K562 (cell line): ENCODE data around the gene PCBP2. TPM values are rescaled to one million over a fixed set of nuclear protein-coding genes. Genes with fewer than 3 reads are reported as not detected.

Source experiments
- BDP1 ChIP-seq: IDR thresholded peaks from 3 replicates; pipeline ENCODE4 v1.6.1; 2011; ENCODE audit not compliant: insufficient read length, insufficient read depth
- CHD2 ChIP-seq: IDR thresholded peaks from 2 replicates; pipeline ENCODE4 v1.6.1; 2011; ENCODE audit warnings: low read depth, low read length
- CSDE1 ChIP-seq, 2 experiments: fragments of 450-650 bp; IDR thresholded peaks; 2 replicates each; pipeline ENCODE4 v1.6.1; 2016; ENCODE audit warnings: mild to moderate bottlenecking in 1 of 2
- ESRRA ChIP-seq: fragments of 450-650 bp; IDR thresholded peaks from 2 replicates; pipeline ENCODE4 v1.6.1; 2014; ENCODE audit warnings: low read depth, mild to moderate bottlenecking, moderate library complexity, borderline replicate concordance
- ETS2 ChIP-seq: IDR thresholded peaks from 2 replicates; pipeline ENCODE4 v1.6.1; 2016; ENCODE audit warnings: borderline replicate concordance, missing genetic modification characterization, mild to moderate bottlenecking, moderate library complexity, missing compliant biosample characterization; ENCODE audit not compliant: poor library complexity, severe bottlenecking
- FOXJ2 ChIP-seq: fragments of 200-800 bp; sonication (Bioruptor generic); IDR thresholded peaks from 2 replicates; pipeline ENCODE4 v1.6.1; 2016; ENCODE audit warnings: missing genetic modification characterization, missing compliant biosample characterization
- GABPB1 ChIP-seq: sonication (generic); formaldehyde crosslinking; IDR thresholded peaks from 2 replicates; pipeline ENCODE4 v1.8.0; 2022; ENCODE audit warnings: mild to moderate bottlenecking, missing genetic modification reagents
- HNRNPK ChIP-seq: fragments of 200-400 bp; formaldehyde crosslinking; IDR thresholded peaks from one replicate; pipeline ENCODE4 v1.6.1; 2018; ENCODE audit warnings: mild to moderate bottlenecking, low read depth, low read length; ENCODE audit not compliant: poor library complexity, severe bottlenecking
- JUNB ChIP-seq: fragments of 450-650 bp; formaldehyde crosslinking; conservative IDR thresholded peaks from 2 replicates; pipeline ENCODE4 v1.4.0; 2020; ENCODE audit warnings: mild to moderate bottlenecking
- KAT2B ChIP-seq: IDR thresholded peaks from one replicate; pipeline ENCODE4 v1.6.1; 2012; ENCODE audit warnings: low read depth, mild to moderate bottlenecking, control low read depth, inconsistent platforms, low read length, moderate library complexity
- KDM5B ChIP-seq: fragments of 200-600 bp; sonication (generic); IDR thresholded peaks from 2 replicates; pipeline ENCODE4 v1.6.1; 2012; ENCODE audit warnings: low read depth, mild to moderate bottlenecking, moderate library complexity, low read length, control low read depth, inconsistent platforms; ENCODE audit not compliant: insufficient replicate concordance
- LCOR ChIP-seq: sonication (generic); formaldehyde crosslinking; IDR thresholded peaks from 2 replicates; pipeline ENCODE4 v1.8.0; 2022; ENCODE audit warnings: mild to moderate bottlenecking, missing genetic modification reagents
- NR3C1 ChIP-seq: sonication (generic); formaldehyde crosslinking; IDR thresholded peaks from 2 replicates; pipeline ENCODE4 v1.8.1; 2022; ENCODE audit warnings: missing genetic modification reagents
- RBM15 ChIP-seq: fragments of 200-400 bp; formaldehyde crosslinking; IDR thresholded peaks from 2 replicates; pipeline ENCODE4 v1.6.1; 2018; ENCODE audit warnings: mild to moderate bottlenecking, low read length, moderate library complexity; ENCODE audit not compliant: insufficient read depth
- SMAD1 ChIP-seq: fragments of 150-350 bp; IDR thresholded peaks from 2 replicates; pipeline ENCODE4 v1.6.1; 2014; ENCODE audit warnings: low read length, low read depth; ENCODE audit not compliant: partially characterized antibody
- SPI1 ChIP-seq: IDR thresholded peaks from 2 replicates; pipeline ENCODE4 v1.6.1; 2011; ENCODE audit warnings: low read depth, low read length, control low read depth, borderline replicate concordance
- STAG1 ChIP-seq: sonication (generic); formaldehyde crosslinking; IDR thresholded peaks from 2 replicates; pipeline ENCODE4 v1.5.0; 2020; ENCODE audit warnings: missing genetic modification reagents, borderline replicate concordance
- TCFL5 ChIP-seq: fragments of 250-450 bp; sonication (Bioruptor Pico); conservative IDR thresholded peaks from 2 replicates; pipeline ENCODE4 v1.6.1; 2021; ENCODE audit warnings: mild to moderate bottlenecking, moderate library complexity, matching md5 sums
- TEAD4 ChIP-seq, 2 experiments: sonication (generic) in 1 of 2; formaldehyde crosslinking in 1 of 2; IDR thresholded peaks; 2 replicates each; pipeline versions ENCODE4 v1.6.1 to v1.8.0; 2012 to 2022; ENCODE audit warnings: borderline replicate concordance in 1 of 2, inconsistent platforms in 1 of 2, low read length in 1 of 2, mild to moderate bottlenecking in 1 of 2, missing genetic modification reagents in 1 of 2
- ZNF316 ChIP-seq: fragments of 450-650 bp; IDR thresholded peaks from 2 replicates; pipeline ENCODE4 v1.6.1; 2016
- ZNF583 ChIP-seq: fragments of 250-450 bp; sonication (Bioruptor Pico); IDR thresholded peaks from 2 replicates; pipeline ENCODE4 v1.4.0; 2020
- ZNF717 ChIP-seq: fragments of 250-450 bp; sonication (Bioruptor Pico); IDR thresholded peaks from 2 replicates; pipeline ENCODE4 v1.5.0; 2021
- polyA plus RNA-seq, 8 experiments: library from polyadenylated mRNA; depleted of rRNA in 4 of 8; stranded (reverse) in 5 of 8; unstranded in 3 of 8; fragments of >200 nt; fragmentation: Nextera tagmentation in 2 of 8; fragmentation: Illumina TruSeq in 1 of 8; extraction: Ambion mirVana in 2 of 8; extraction: Trizol in 1 of 8; gene quantifications; 2 replicates each; pipeline versions ENCODE4 v1.2.1 to v1.2.3, GENCODE V29; 2011 to 2014; ENCODE audit warnings: inconsistent platforms in 1 of 8, missing spikeins in 1 of 8
- total RNA-seq, 7 experiments: library from RNA; depleted of rRNA in 6 of 7; stranded (reverse); fragments of >200 nt in 6 of 7; fragmentation: Illumina TruSeq in 2 of 7; extraction: Trizol in 2 of 7; gene quantifications; 2 replicates each; pipeline versions ENCODE4 v1.2.1 to v1.2.3, GENCODE V29; 2011 to 2021; ENCODE audit warnings: low replicate concordance in 1 of 7
- TF ChIP-seq, protein P1 (sequence below), 2 experiments: fragments of 450-650 bp; IDR thresholded peaks; 2 replicates each; pipeline ENCODE4 v1.6.1; 2018; ENCODE audit warnings: mild to moderate bottlenecking in 2 of 2, low read depth in 1 of 2; ENCODE audit not compliant: partially characterized antibody in 2 of 2
- TF ChIP-seq, protein P2 (sequence below): sonication (generic); formaldehyde crosslinking; IDR thresholded peaks from 2 replicates; pipeline ENCODE4 v1.8.1; 2023; ENCODE audit warnings: mild to moderate bottlenecking, missing genetic modification reagents

The PCBP2 gene
- total and polyA plus RNA-seq, 9 of the 15 experiments (the other 6 are each of a cell fraction or from before 2014, with no cell fraction given): 137 to 831 (median 328) TPM

DNA sequence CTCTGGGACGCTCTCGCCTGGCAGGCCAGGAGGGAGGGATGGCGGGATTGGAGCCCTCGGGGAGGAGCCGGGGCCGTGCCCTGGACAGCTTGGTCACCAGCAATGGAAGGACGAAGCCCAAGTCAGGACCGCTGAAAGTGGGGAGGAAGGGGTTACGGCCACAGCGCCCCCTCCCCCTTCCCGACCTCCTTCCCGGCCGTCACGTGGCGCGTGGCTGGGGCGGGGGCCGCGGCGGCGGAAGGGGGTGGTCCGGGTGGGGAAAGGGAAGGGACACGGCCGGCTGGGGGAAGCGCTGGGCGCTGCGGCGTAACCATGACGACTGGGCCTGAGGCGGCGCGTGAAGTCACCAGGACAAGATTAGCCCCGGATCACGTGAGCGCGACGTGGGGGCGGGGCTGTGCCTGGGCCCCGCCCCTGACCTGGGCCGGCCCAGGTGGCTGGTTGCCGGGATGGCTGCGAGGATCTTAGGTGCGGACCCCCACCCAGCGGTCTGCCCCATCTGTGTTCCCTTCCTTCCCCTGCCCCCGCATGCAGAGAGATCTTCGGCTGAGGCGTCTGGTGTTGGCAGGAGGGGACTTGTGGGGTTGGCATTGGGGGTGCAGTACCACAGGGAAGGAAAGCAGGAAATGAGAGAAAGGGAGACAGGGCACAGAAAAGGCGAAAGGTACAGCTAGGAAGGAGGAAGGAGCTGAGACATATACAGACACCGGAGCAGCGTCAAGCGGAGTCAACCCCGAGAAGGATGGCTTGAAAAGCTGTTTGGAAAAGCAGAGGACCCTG, 41.1 kb downstream of the PCBP2 start (continued):
- TF ChIP-seq, protein P1, sequence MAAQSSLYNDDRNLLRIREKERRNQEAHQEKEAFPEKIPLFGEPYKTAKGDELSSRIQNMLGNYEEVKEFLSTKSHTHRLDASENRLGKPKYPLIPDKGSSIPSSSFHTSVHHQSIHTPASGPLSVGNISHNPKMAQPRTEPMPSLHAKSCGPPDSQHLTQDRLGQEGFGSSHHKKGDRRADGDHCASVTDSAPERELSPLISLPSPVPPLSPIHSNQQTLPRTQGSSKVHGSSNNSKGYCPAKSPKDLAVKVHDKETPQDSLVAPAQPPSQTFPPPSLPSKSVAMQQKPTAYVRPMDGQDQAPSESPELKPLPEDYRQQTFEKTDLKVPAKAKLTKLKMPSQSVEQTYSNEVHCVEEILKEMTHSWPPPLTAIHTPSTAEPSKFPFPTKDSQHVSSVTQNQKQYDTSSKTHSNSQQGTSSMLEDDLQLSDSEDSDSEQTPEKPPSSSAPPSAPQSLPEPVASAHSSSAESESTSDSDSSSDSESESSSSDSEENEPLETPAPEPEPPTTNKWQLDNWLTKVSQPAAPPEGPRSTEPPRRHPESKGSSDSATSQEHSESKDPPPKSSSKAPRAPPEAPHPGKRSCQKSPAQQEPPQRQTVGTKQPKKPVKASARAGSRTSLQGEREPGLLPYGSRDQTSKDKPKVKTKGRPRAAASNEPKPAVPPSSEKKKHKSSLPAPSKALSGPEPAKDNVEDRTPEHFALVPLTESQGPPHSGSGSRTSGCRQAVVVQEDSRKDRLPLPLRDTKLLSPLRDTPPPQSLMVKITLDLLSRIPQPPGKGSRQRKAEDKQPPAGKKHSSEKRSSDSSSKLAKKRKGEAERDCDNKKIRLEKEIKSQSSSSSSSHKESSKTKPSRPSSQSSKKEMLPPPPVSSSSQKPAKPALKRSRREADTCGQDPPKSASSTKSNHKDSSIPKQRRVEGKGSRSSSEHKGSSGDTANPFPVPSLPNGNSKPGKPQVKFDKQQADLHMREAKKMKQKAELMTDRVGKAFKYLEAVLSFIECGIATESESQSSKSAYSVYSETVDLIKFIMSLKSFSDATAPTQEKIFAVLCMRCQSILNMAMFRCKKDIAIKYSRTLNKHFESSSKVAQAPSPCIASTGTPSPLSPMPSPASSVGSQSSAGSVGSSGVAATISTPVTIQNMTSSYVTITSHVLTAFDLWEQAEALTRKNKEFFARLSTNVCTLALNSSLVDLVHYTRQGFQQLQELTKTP (IDR thresholded peaks at IDR 0.05; ENCODE audit: low read depth in 1 of 2, partially characterized antibody in 2 of 2): peak in 1 of 2 experiments; percentile 20
- no peak for TF ChIP-seq TCFL5 (CRISPR knock-in tag)
- TF ChIP-seq SMAD1: no peak
- TF ChIP-seq CSDE1 (IDR thresholded peaks at IDR 0.05): peak in 1 of 2 experiments; percentile 86; a peak in 2 of 4 replicates
- no peak for TF ChIP-seq BDP1
- TF ChIP-seq RBM15: no peak
- no peak for TF ChIP-seq ZNF583 (CRISPR knock-in tag)
- TF ChIP-seq STAG1 (CRISPR knock-in tag): no peak
- TF ChIP-seq, protein P2, sequence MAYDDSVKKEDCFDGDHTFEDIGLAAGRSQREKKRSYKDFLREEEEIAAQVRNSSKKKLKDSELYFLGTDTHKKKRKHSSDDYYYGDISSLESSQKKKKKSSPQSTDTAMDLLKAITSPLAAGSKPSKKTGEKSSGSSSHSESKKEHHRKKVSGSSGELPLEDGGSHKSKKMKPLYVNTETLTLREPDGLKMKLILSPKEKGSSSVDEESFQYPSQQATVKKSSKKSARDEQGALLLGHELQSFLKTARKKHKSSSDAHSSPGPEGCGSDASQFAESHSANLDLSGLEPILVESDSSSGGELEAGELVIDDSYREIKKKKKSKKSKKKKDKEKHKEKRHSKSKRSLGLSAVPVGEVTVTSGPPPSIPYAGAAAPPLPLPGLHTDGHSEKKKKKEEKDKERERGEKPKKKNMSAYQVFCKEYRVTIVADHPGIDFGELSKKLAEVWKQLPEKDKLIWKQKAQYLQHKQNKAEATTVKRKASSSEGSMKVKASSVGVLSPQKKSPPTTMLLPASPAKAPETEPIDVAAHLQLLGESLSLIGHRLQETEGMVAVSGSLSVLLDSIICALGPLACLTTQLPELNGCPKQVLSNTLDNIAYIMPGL: no peak
- TF ChIP-seq HNRNPK: no peak
- no peak for TF ChIP-seq KAT2B
- no peak for TF ChIP-seq NR3C1 (CRISPR knock-in tag)
- peak; percentile 74 for TF ChIP-seq KDM5B
- TF ChIP-seq ESRRA: no peak
- no peak for TF ChIP-seq TEAD4 (IDR thresholded peaks at IDR 0.05; ENCODE audit: low read length)
- no peak for TF ChIP-seq TEAD4 (CRISPR knock-in tag; IDR thresholded peaks at IDR 0.05; ENCODE audit: borderline replicate concordance)
- no peak for TF ChIP-seq CHD2
- no peak for TF ChIP-seq ZNF717 (CRISPR knock-in tag)
- TF ChIP-seq GABPB1: 0 out of 2 replicates have a peak, but pooled peaks have one; percentile 14
- no peak for TF ChIP-seq JUNB (CRISPR knock-in tag)
- no peak for TF ChIP-seq LCOR (CRISPR knock-in tag)
- no peak for TF ChIP-seq ZNF316
- peak; percentile 78 for TF ChIP-seq FOXJ2 (tag)
- no peak for TF ChIP-seq ETS2
- TF ChIP-seq SPI1: no peak
